ENCODE measurements around the gene SNCG.
"Not testable (repeated sequence)": the region's sequence is repeated elsewhere in the genome, so short reads cannot be mapped to it uniquely, and the experiment has no call there.

The SNCG gene

DNA sequence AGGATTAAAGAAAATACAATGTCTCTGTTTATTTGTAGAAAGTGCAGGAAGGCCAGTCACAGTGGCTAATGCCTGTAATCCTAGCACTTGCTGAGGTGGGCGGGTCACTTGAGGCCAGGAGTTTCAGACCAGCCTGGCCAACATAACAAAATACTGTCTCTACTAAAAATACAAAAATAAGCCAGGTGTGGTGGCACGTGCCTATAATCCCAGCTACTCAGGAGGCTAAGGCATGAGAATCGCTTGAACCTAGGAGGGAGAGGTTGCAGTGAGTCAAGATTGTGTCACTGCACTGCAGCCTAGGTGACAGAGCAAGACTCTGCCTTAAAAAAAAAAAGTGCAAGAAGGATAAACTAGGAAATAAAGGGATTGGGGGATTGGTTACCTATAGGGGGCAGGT, 20.1 kb downstream of the SNCG start:
- DNase-seq (ENCODE audit: low spot score) = not testable (repeated sequence)

DNA sequence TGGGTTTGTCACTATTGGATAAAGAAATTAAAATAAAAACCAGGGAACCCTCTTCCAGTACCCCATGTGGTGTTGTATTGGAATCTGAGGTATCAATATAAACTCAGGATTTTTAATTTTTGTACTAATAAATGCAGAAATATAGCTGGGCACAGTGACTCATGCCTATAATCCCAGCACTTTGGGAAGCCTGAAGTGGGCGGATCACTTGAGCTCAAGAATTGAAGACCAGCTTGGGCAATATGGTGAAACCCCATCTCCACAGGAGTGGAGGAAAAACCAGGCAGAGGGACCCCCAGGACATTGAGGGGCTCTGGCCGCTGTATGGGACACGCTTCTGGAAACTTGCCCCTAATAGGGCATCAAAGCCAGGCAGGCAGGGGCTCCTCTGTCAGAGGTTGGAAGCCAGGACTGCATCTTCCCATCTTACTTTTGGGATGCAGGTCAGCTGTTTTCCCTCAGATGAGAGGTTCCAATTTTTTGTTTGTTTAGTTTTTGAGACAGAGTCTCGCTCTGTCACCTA, 21.0 kb downstream of the SNCG start:
- DNase-seq (ENCODE audit: low spot score) = no peak

DNA sequence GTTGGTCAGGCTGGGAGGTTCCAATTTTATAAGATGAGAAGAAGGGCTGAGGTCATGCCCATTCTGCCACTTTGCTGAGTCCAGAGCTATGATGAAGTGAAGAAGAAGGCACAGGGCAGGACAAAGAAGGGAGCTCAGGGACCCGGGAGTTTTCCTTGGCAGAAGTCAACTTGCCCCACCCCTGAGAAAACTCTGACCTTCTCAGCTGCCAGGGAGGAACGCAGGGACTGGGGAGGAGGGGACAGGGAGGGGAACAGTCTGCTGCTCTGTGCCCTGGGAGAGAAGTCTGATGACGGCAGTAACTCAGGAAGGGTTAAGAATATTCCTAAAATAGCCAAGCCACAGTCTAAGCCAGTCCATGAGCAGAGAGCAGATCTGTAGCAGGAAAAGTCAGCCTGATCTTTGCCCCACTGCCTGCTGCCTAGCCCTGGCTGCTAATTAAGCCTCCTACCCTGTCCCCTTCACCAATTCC, 21.6 kb downstream of the SNCG start:
- DNase-seq (ENCODE audit: low spot score) = no peak

DNA sequence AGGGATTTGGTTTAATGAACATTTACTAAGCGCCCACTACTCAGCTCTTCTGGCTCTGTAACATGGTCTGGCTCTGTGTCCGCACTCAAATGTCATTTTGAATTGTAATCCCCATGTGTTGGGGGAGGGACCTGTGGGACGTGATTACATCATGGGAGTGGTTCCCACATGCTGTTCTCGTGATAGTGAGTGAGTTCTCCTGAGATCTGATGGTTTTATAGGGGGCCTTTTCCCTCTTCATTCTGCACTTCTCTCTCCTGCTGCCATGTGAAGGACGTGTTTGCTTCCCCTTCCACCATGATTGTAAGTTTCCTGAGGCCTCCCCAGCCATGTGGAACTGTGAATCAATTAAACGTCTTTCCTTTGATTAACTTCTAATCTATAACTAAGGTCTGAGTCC, 22.6 kb downstream of the SNCG start:
- not testable (repeated sequence) for DNase-seq (ENCODE audit: low spot score)

DNA sequence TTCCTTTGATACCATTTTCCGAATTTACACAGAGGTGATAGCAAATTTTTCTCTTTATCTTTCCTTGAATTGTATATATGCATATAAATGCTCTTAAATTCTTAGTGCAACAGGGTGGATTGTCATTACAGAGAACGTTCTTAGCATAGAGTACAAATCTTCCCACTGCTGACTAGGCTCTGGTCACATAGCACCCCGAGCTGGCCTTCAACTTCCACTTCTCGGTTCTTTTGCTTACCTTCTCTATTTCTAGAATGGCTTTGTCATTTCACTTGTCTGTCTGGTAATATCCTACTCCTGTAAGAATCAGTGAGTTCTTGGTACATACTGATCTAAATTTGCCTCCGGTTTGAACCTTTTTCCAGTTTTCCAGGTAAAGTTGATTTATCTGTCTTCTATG, 23.3 kb downstream of the SNCG start:
- DNase-seq (ENCODE audit: low spot score) = no peak

DNA sequence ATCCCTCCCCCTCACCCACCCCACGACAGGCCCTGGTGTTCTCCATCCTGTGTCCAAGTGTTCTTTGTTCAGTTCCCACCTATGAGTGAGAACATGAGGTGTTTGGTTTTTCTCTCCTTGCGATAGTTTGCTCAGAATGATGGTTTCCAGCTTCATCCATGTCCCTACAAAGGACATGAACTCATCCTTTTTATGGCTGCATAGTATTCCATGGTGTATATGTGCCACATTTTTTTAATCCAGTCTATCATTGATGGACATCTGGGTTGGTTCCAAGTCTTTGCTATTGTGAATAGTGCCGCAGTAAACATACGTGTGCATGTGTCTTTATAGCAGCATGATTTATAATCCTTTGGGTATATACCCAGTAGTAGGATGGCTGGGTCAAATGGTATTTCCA, 26.1 kb downstream of the SNCG start:
- DNase-seq (ENCODE audit: low spot score) = not testable (repeated sequence)

DNA sequence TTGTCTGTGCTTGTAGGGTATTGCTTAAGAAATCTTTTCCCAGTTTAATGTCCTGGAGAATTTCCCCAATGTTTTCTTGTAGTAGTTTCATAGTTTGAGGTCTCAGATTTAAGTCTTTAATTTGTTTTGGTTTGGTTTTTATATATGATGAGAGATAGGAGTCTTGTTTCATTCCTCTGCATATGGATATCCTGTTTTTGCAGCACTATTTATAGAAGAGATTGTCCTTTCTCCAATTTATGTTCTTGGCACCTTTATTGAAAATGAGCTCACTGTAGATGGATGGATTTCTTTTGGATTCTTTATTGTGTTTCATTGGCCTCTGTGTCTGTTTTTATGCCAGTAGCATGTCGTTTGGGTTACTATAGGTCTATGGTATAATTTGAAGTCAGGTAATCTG, 30.1 kb downstream of the SNCG start:
- DNase-seq (ENCODE audit: low spot score) = no peak

DNA sequence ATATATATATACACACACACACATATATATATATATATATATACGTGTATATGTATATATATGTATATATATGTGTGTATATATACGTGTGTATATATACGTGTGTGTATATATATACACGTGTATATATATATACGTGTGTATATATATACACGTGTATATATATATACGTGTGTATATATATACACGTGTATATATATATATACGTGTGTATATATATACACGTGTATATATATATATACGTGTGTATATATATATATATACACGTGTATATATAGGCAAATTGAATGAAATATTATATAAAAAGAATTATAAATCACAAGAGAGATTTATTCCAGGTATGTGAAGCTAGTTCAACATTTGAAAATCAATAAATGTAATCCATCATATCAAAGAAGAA, 33.0 kb downstream of the SNCG start:
- not testable (repeated sequence) for DNase-seq (ENCODE audit: low spot score)

DNA sequence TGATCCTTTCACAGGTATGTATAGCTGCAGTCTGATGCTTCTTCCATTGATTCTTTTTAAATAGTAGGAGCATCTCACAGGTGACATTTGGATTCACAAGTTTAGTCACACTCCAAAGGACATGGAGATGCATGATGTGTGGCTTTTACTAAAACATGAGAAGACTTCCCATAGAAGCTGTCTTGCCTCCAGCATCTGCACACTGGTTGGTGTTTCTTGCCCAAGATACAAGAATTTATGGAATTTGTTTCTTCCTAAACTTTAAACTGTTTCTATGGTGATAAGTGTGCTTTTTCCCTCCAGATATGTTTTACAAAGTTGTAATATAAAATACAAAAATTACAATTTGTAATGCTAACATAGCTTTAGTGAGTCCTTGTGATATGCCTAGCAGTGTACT, 34.1 kb downstream of the SNCG start:
- DNase-seq (ENCODE audit: low spot score) = no peak

DNA sequence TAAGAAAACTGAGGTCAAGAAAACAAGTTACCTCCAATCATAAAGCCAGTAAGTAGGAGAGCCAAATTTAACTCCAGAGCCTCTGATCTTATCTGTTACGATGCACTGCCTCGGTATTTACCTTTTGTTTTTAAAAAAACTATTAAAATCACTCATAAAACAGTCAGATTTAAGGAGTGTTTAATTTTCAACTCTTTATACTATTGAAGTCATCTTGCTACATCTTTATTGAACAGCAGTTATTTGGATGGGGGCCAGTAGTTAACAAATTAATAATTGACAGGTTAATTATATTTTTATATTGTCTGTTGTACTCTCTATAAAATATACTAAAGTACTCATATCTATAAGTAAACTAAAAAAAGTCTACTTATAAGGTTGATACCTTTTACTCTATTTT, 34.5 kb downstream of the SNCG start:
- no peak for DNase-seq (ENCODE audit: low spot score)

DNA sequence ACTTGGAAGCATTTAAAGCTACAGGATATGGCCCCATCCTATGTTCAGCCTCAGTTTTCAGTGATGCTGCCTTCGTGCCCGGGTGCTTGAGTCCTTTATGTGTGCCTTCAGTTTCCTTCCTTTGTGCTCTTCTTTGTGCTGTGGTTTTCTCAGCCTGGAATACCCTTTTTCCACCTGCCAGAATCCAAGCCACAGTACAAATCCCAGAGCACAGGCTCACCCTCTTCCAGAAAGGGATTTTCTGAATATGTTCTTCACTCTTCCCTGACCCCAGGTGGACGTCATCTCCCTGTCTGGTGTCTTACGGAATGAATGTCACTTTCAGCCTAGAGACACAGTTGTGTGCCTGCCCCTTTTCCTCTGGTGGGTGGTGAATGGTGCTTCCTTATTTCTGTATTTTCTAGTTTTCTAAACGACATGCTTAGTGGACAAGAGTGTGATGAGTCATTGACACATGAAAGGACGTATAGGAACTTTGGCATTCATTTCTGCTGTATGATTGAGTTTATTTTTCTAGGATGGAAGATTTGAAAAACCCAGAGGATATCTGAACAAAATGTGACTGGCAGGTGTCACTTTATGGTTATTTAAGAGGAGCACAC, 41.5 kb downstream of the SNCG start:
- not testable (repeated sequence) for DNase-seq (ENCODE audit: low spot score)

DNA sequence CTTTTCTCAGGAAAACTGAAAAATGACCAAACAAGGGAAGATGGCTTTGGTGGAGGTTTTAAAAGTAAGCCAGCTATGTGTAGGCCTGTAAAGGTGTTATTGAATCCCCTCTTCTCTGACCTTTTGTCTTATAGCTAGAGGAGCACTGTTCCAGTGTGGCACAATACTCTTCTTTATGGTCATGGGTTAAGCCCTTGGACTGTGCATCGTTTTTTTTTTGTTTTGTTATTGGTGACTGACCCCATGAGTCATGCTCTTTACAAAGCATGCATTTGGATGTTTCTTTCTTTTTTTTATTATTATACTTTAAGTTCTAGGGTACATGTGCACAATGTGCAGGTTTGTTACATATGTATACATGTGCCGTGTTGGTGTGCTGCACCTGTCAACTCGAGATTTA, 42.1 kb downstream of the SNCG start:
- no peak for DNase-seq (ENCODE audit: low spot score)

DNA sequence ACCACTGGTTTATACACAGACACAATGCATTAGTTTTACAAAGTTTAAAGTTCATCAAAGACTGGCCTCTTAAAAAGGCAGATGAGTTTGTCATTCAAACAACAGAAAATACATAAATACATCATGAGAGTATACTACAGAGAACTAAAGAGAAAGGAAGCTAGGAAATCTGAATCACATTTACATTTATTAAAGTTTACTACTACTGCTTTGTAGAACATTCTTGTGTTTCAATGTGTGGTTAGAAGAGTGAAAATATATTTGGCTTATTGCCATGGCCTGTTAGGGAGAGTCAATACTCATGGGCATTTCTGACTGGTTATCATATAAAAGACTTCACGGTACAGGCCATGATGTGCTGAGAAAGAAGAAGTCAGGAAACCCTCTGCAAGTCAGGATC, 48.7 kb downstream of the SNCG start:
- DNase-seq (ENCODE audit: low spot score) = not testable (repeated sequence)

DNA sequence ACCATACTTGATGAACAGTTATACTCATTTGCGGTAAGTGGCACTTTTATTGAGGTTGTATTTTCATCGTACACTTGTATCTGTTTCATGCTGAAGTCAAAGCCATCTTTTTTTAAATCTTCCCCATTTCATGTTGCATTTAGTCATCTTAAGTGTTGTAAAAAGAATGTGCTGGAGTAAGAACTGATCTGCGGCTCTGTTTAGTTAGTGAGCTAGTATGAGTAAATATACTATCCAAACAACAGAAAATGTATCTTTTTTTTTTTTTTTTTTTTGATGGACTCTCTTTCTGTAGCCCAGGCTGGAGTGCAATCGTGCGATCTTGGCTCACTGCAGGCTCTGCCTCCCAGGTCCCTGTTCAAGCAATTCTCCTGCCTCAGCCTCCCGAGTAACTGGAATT, 49.3 kb downstream of the SNCG start:
- DNase-seq (ENCODE audit: low spot score) = not testable (repeated sequence)

DNA sequence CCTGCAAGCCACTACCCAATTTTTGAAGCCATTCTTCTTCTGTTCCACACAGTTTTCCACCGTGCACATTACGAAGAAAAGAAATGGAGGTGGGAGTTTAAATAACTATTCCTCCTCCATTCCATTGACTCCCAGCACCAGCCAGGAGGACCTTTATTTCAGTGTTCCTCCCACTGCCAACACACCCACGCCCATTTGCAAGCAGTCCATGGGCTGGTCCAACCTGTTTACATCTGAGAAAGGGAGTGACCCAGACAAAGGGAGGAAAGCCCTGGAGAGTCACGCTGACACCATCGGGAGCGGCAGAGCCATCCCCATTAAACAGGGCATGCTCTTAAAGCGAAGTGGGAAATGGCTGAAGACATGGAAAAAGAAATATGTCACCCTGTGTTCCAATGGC, 49.9 kb downstream of the SNCG start:
- DNase-seq (ENCODE audit: low spot score) = not testable (repeated sequence)

DNA sequence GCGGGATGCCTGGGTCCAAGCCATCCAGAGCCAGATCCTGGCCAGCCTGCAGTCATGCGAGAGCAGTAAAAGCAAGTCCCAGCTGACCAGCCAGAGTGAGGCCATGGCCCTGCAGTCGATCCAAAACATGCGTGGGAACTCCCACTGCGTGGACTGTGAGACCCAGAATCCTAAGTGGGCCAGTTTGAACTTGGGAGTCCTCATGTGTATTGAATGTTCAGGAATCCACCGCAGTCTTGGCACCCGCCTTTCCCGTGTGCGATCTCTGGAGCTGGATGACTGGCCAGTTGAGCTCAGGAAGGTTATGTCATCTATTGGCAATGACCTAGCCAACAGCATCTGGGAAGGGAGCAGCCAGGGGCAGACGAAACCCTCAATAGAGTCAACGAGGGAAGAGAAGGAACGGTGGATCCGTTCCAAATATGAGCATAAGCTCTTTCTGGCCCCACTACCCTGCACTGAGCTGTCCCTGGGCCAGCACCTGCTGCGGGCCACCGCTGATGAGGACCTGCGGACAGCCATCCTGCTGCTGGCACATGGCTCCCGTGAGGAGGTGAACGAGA, 50.8 kb downstream of the SNCG start:
- not testable (repeated sequence) for DNase-seq (ENCODE audit: low spot score)

Data from pons (tissue), 1 donor.